Stimulated activated CD8-positive, alpha-beta memory T cell treated with anti-CD3 and anti-CD28 coated beads, Interleukin-4, amount 100 ng/mL, for 1 hour (primary cell): ENCODE data around the gene ARR3.
"Not testable (repeated sequence)": the region's sequence is repeated elsewhere in the genome, so short reads cannot be mapped to it uniquely, and the experiment has no call there.

ENCODE experiments used
- DNase-seq, 2 donors: peaks; one replicate each; pipeline ENCODE4 v3.0.0-alpha.2; 2020; ENCODE audit warnings: low read depth in 2 of 2, low spot score in 1 of 2

ARR3 gene

GRCh38 chrX:70268034-70268433, at the start of gene ARR3:
Gene ARR3 (plus strand): TSS chrX:70268334. CDS start chrX:70269386, 1,052 bp downstream.
- DNase-seq, result no peak

DNA sequence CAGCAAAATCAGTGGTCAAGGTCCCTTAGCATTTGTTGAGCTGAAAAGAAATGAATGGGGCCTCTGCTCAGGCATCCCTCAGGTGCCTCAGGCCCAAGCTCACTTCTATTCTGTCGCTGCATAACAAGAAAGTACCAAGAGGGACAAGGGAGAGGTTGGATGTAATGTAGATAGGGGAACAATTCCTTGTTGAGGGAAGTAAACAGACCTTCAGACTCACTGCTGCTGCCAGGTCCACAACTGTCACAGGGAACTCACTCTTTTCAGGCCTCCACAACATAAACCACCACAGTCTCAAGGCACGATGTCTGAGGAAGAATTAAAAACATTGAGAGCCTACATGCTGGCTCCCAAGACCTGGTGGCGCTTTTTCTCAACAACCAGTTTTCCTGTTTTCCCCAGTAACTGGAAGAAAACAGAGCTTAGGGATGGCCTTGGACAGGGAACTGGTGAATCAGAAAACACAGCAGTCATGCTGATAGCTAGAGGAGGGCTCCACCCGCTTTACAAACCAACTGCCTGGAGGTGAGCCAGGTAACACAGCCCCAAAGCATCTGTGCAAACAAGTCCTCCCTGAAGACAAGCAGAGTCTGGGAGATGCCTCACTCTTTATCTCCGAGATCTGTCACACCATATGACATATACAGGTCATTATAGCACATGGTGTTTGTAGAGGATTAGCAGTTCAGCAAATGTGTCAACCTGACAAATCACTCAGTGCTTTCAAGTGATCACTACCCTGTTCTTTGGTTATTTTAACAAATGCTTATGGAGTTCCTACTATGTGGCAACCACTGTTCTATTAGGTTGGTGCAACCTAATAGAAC, 48.0 kb upstream of the ARR3 start:
- DNase-seq, result no peak

DNA sequence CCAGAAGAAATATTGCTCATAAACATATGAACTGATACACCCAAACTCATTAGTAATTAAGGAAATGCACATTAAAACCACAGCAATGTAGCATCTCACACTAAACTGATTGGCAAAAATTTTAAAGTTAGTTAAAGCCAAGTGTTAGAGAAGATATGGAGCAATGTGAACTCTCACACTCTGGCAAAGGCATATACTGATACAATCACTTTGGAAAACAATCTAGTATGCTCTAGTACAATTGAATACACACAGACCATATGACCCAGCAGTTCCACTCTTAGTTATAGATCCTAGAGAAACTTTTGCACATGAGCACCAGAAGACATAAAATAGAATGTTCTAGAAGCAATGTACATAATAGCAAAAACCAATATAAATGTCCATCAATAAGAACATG, 42.1 kb upstream of the ARR3 start:
- DNase-seq, result no peak

- DNase-seq, result no peak
Measured at GRCh38 chrX:70226687-70227086, 41.4 kb upstream of the ARR3 start.

- DNase-seq, result no peak
Measured at GRCh38 chrX:70231666-70232065, 36.5 kb upstream of the ARR3 start.

- no peak for DNase-seq
Measured at GRCh38 chrX:70234355-70234754, 33.8 kb upstream of the ARR3 start, which contains the start of gene AWAT1. Gene AWAT1 (plus strand): TSS chrX:70234655. CDS start chrX:70234696, 41 bp downstream.

- no peak for DNase-seq
Measured at GRCh38 chrX:70240751-70241150, 27.4 kb upstream of the ARR3 start.

- no peak for DNase-seq
Measured at GRCh38 chrX:70241501-70241900, 26.6 kb upstream of the ARR3 start.

DNA sequence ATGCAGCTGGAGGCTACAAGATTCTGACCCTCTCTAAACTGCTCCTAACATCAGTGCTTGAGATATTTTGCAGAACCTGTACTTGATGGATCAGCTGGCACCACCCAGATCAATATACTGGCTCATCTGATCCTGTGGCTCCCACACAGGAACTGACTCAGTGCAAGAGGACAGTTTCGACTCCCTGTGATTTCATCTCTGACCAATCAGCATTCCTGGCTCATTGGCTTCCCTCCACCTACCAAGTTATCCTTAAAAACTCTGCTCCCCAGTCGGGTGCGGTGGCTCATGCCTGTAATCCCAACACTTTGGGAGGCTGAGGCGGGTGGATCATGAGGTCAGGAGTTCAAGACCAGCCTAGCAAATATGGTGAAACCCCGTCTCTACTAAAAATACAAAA, 24.5 kb upstream of the ARR3 start:
- not testable (repeated sequence) for DNase-seq

DNA sequence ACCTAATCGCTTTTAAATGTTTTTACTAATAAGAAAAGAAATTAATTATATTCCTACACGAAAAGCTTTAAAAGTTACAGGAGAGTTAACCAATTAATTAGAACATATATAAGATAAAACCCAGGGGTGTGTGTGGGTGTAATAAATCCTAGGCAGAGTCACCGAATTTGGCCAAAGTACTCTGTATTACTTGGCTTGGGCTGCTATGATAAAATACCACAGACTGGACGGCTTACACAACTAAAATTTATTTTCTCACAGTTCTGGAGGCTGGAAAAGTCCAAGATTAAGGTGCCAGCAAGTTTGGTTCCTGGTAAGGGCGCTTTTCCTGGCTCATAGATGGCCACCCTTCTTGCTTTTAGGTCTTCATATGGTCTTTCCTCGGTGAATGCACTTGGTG, 23.3 kb upstream of the ARR3 start:
- no peak for DNase-seq

- no peak for DNase-seq
Measured at GRCh38 chrX:70247252-70247651, 20.9 kb upstream of the ARR3 start.

- DNase-seq, result no peak
Measured at GRCh38 chrX:70252491-70252890, 15.6 kb upstream of the ARR3 start.

GRCh38 chrX:70253377-70254062, 14.6 kb upstream of the ARR3 start:
- no peak for DNase-seq

DNA sequence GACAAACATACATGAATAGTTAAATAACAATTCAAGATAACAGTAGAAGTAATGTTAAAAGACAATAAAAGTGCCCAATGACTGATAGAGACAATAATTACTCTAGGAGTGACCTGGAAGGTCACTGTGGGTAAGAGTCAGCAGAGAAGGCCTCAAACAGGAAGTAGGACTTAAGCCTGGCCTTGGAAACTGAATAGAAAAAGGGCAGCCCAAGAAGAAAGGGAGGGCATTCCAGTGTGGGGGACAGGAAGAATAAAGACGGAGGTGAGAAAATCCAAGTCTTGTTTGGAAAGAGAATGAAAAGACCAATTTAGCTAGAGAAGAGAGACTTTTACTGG, 14.1 kb upstream of the ARR3 start:
- DNase-seq, result no peak

DNA sequence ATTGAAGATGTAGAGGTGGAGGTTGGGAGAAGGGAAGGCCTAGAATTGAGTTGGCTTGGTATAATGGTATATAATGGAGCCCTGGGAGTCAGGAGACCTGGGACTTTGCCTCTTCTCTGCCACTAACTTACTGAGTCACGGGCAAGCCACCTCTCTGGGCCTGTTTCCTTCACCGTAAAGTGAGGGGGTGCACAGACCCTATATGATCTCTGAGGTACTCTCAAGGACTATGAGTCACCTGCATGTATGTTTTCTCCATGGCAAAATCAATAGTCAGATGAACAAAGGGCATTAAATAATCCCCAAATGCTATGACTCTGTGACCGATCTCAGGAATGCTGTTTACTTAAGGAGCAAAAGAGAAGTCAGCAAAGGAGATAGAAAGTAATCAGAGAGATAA, 13.2 kb upstream of the ARR3 start:
- DNase-seq, result no peak

GRCh38 chrX:70255452-70255851, 12.7 kb upstream of the ARR3 start:
- no peak for DNase-seq

GRCh38 chrX:70257423-70258288, 10.5 kb upstream of the ARR3 start:
- no peak for DNase-seq

DNA sequence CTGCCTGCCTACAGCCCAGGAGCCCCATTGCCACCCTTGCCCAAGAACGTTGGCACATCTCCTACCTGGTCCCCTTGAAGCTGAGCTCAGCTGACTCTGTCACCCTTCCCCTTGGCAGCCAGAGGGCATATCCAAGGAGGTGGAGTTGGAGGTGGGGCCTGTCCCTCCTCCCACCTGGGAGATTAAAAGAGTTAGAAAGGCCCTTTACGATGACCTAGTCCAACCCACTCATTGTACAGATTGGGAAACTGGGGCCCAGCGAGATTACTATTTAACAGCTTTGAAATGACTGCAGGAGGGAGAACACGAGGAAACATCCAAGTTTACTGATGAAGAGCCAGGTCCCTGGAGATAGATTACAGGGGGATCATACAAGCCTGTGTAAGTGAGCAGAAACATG, 8.0 kb upstream of the ARR3 start, which contains the start of gene P2RY4:
Gene P2RY4 (minus strand): TSS at position 101 of the 400 bp plus-strand sequence. CDS start 580 bp downstream, outside the sequence.
- no peak for DNase-seq

GRCh38 chrX:70262952-70263567, 5.1 kb upstream of the ARR3 start:
- no peak for DNase-seq

- DNase-seq, result no peak
Measured at GRCh38 chrX:70264784-70265183, 3.4 kb upstream of the ARR3 start.

- not testable (repeated sequence) for DNase-seq
Measured at GRCh38 chrX:70274029-70274428, 5.9 kb downstream of the ARR3 start.
